ENCODE results near the gene SCARB1.

Gene SCARB1

GRCh38 chr12:124743479-124744272 lies 120.0 kb downstream of the SCARB1 start:
- no peaks in the 10 kb centered on the region for H3K36me3 ChIP-seq (replicated peaks in 1 of 2; ENCODE audit: control insufficient read depth in 2 of 2, insufficient read depth in 2 of 2, low read length in 2 of 2)
- H3K27ac ChIP-seq (replicated peaks; ENCODE audit: low read length): no peak overlapping the region
- no peak overlapping the region for H2BK120ac ChIP-seq (ENCODE audit: low read depth, low read length)
- H3K4me2 ChIP-seq (ENCODE audit: insufficient read depth, low read length, poor library complexity, severe bottlenecking): no peak overlapping the region
- no CpG with 5 or more reads among the region's 18 CpGs for WGBS, 2 donors (ENCODE audit: extremely low coverage in 2 of 2, insufficient read length in 2 of 2, insufficient replicate concordance in 1 of 2)
- H2BK5ac ChIP-seq (ENCODE audit: low read length): no peak overlapping the region
- H4K8ac ChIP-seq (ENCODE audit: low read depth, low read length): no peak overlapping the region
- H4K91ac ChIP-seq (ENCODE audit: low read depth, low read length, poor library complexity): no peak overlapping the region
- DNase-seq (ENCODE audit: low spot score): no peak
- peaks cover 0 to 11% (median 0%) of the 10 kb centered on the region in 3 experiments for H3K27me3 ChIP-seq (ENCODE audit: control insufficient read depth in 3 of 3, insufficient read depth in 3 of 3, low read depth in 1 of 3, low read length in 3 of 3)
- H3K14ac ChIP-seq (ENCODE audit: low read length): no peak overlapping the region
- H2BK15ac ChIP-seq (ENCODE audit: low read length): peak overlapping the region; percentile 25
- no peak overlapping the region for H3K4ac ChIP-seq (ENCODE audit: low read length)
- peaks cover 5 to 9% of the 10 kb centered on the region in 2 donors for H3K9me3 ChIP-seq (replicated peaks in 1 of 2; ENCODE audit: control insufficient read depth in 2 of 2, insufficient read depth in 1 of 2, low read depth in 1 of 2, low read length in 2 of 2)
- no peak overlapping the region for H2AFZ ChIP-seq (ENCODE audit: low read length)
- no peak overlapping the region for H2BK12ac ChIP-seq (ENCODE audit: low read length)
- peaks cover 8 to 22% of the 10 kb centered on the region in 2 donors for H3K4me1 ChIP-seq (ENCODE audit: control insufficient read depth in 2 of 2, insufficient read depth in 1 of 2, low read depth in 1 of 2, low read length in 2 of 2)
- no peak overlapping the region for H3K4me3 ChIP-seq (ENCODE audit: low read length in 2 of 2)
- no peak overlapping the region for H2AK5ac ChIP-seq (ENCODE audit: low read depth, low read length)
- no peaks in the 10 kb centered on the region for H3K79me1 ChIP-seq (ENCODE audit: low read depth, low read length)
- H3K18ac ChIP-seq (ENCODE audit: low read length): no peak overlapping the region
- no peak overlapping the region for H3K9ac ChIP-seq (ENCODE audit: low read depth, low read length, poor library complexity)
- no peak overlapping the region for H3K23ac ChIP-seq (ENCODE audit: low read depth, low read length, poor library complexity)

- Histone ChIP-seq H2AFZ (ENCODE audit: low read length) (no peak overlapping the region), H4K8ac (ENCODE audit: low read depth, low read length) (no peak overlapping the region), H3K79me1 (ENCODE audit: low read depth, low read length) (no peaks in the 10 kb centered on the region), H3K14ac (ENCODE audit: low read length) (no peak overlapping the region), H3K36me3 (replicated peaks in 1 of 2; ENCODE audit: control insufficient read depth in 2 of 2, insufficient read depth in 2 of 2, low read length in 2 of 2) (no peaks in the 10 kb centered on the region), H3K4me1 (ENCODE audit: control insufficient read depth in 2 of 2, insufficient read depth in 1 of 2, low read depth in 1 of 2, low read length in 2 of 2) (peaks cover 11 to 21% of the 10 kb centered on the region in 2 donors), H3K23ac (ENCODE audit: low read depth, low read length, poor library complexity) (no peak overlapping the region), H2BK5ac (ENCODE audit: low read length) (no peak overlapping the region), H4K91ac (ENCODE audit: low read depth, low read length, poor library complexity) (no peak overlapping the region), H3K18ac (ENCODE audit: low read length) (peak overlapping the region; percentile 46), H3K9me3 (replicated peaks in 1 of 2; ENCODE audit: control insufficient read depth in 2 of 2, insufficient read depth in 1 of 2, low read depth in 1 of 2, low read length in 2 of 2) (peaks cover 5 to 9% of the 10 kb centered on the region in 2 donors), H3K4ac (ENCODE audit: low read length) (no peak overlapping the region), H3K9ac (ENCODE audit: low read depth, low read length, poor library complexity) (no peak overlapping the region), H3K4me2 (ENCODE audit: insufficient read depth, low read length, poor library complexity, severe bottlenecking) (no peak overlapping the region), H2BK15ac (ENCODE audit: low read length) (peak overlapping the region; percentile 32), H2BK120ac (ENCODE audit: low read depth, low read length) (peak overlapping the region; percentile 14), H3K27me3 (ENCODE audit: control insufficient read depth in 3 of 3, insufficient read depth in 3 of 3, low read depth in 1 of 3, low read length in 3 of 3) (peaks cover 0 to 11% (median 0%) of the 10 kb centered on the region in 3 experiments), H2BK12ac (ENCODE audit: low read length) (no peak overlapping the region), H3K27ac (replicated peaks; ENCODE audit: low read length) (no peak overlapping the region), H3K4me3 (ENCODE audit: low read length in 2 of 2) (no peak overlapping the region), H2AK5ac (ENCODE audit: low read depth, low read length) (peak overlapping the region; percentile 31)
- DNase-seq (ENCODE audit: low spot score): no peak
- no CpG with 5 or more reads among the region's 12 CpGs for WGBS, 2 donors (ENCODE audit: extremely low coverage in 2 of 2, insufficient read length in 2 of 2, insufficient replicate concordance in 1 of 2)
Measured at GRCh38 chr12:124742678-124743077, 121.0 kb downstream of the SCARB1 start.

- Histone ChIP-seq H4K8ac (ENCODE audit: low read depth, low read length) (no peak overlapping the region), H3K23ac (ENCODE audit: low read depth, low read length, poor library complexity) (no peak overlapping the region), H3K27me3 (ENCODE audit: control insufficient read depth in 3 of 3, insufficient read depth in 3 of 3, low read depth in 1 of 3, low read length in 3 of 3) (peaks cover 0 to 11% (median 0%) of the 10 kb centered on the region in 3 experiments), H3K4me3 (ENCODE audit: low read length in 2 of 2) (no peak overlapping the region), H2AK5ac (ENCODE audit: low read depth, low read length) (peak overlapping the region; percentile 31), H4K91ac (ENCODE audit: low read depth, low read length, poor library complexity) (no peak overlapping the region), H2BK12ac (ENCODE audit: low read length) (no peak overlapping the region), H3K36me3 (replicated peaks in 1 of 2; ENCODE audit: control insufficient read depth in 2 of 2, insufficient read depth in 2 of 2, low read length in 2 of 2) (no peaks in the 10 kb centered on the region), H3K4ac (ENCODE audit: low read length) (no peak overlapping the region), H3K14ac (ENCODE audit: low read length) (no peak overlapping the region), H3K4me2 (ENCODE audit: insufficient read depth, low read length, poor library complexity, severe bottlenecking) (no peak overlapping the region), H2AFZ (ENCODE audit: low read length) (no peak overlapping the region), H3K18ac (ENCODE audit: low read length) (no peak overlapping the region), H3K79me1 (ENCODE audit: low read depth, low read length) (no peaks in the 10 kb centered on the region), H3K4me1 (ENCODE audit: control insufficient read depth in 2 of 2, insufficient read depth in 1 of 2, low read depth in 1 of 2, low read length in 2 of 2) (peaks cover 11 to 23% of the 10 kb centered on the region in 2 donors), H3K9ac (ENCODE audit: low read depth, low read length, poor library complexity) (no peak overlapping the region), H3K9me3 (replicated peaks in 1 of 2; ENCODE audit: control insufficient read depth in 2 of 2, insufficient read depth in 1 of 2, low read depth in 1 of 2, low read length in 2 of 2) (peaks cover 5 to 9% of the 10 kb centered on the region in 2 donors), H2BK5ac (ENCODE audit: low read length) (no peak overlapping the region), H3K27ac (replicated peaks; ENCODE audit: low read length) (no peak overlapping the region), H2BK120ac (ENCODE audit: low read depth, low read length) (peak overlapping the region; percentile 14), H2BK15ac (ENCODE audit: low read length) (no peak overlapping the region)
- no CpG with 5 or more reads among the region's 12 CpGs for WGBS, 2 donors (ENCODE audit: extremely low coverage in 2 of 2, insufficient read length in 2 of 2, insufficient replicate concordance in 1 of 2)
- no peak for DNase-seq (ENCODE audit: low spot score)
Measured at GRCh38 chr12:124742111-124742510, 121.6 kb downstream of the SCARB1 start.

GRCh38 chr12:124741211-124741610 lies 122.5 kb downstream of the SCARB1 start:
- Histone ChIP-seq H2BK15ac (ENCODE audit: low read length) (no peak overlapping the region), H2BK120ac (ENCODE audit: low read depth, low read length) (no peak overlapping the region), H3K27ac (replicated peaks; ENCODE audit: low read length) (no peak overlapping the region), H4K91ac (ENCODE audit: low read depth, low read length, poor library complexity) (no peak overlapping the region), H3K4me3 (ENCODE audit: low read length in 2 of 2) (no peak overlapping the region), H2AK5ac (ENCODE audit: low read depth, low read length) (no peak overlapping the region), H3K23ac (ENCODE audit: low read depth, low read length, poor library complexity) (no peak overlapping the region), H3K4me1 (ENCODE audit: control insufficient read depth in 2 of 2, insufficient read depth in 1 of 2, low read depth in 1 of 2, low read length in 2 of 2) (peaks cover 10 to 24% of the 10 kb centered on the region in 2 donors), H2BK12ac (ENCODE audit: low read length) (no peak overlapping the region), H4K8ac (ENCODE audit: low read depth, low read length) (no peak overlapping the region), H3K4me2 (ENCODE audit: insufficient read depth, low read length, poor library complexity, severe bottlenecking) (no peak overlapping the region), H3K4ac (ENCODE audit: low read length) (no peak overlapping the region), H2AFZ (ENCODE audit: low read length) (no peak overlapping the region), H2BK5ac (ENCODE audit: low read length) (no peak overlapping the region), H3K79me1 (ENCODE audit: low read depth, low read length) (no peaks in the 10 kb centered on the region), H3K36me3 (replicated peaks in 1 of 2; ENCODE audit: control insufficient read depth in 2 of 2, insufficient read depth in 2 of 2, low read length in 2 of 2) (no peaks in the 10 kb centered on the region), H3K18ac (ENCODE audit: low read length) (no peak overlapping the region), H3K9ac (ENCODE audit: low read depth, low read length, poor library complexity) (no peak overlapping the region), H3K14ac (ENCODE audit: low read length) (no peak overlapping the region), H3K27me3 (ENCODE audit: control insufficient read depth in 3 of 3, insufficient read depth in 3 of 3, low read depth in 1 of 3, low read length in 3 of 3) (peaks cover 0 to 11% (median 0%) of the 10 kb centered on the region in 3 experiments), H3K9me3 (replicated peaks in 1 of 2; ENCODE audit: control insufficient read depth in 2 of 2, insufficient read depth in 1 of 2, low read depth in 1 of 2, low read length in 2 of 2) (peaks cover 5 to 9% of the 10 kb centered on the region in 2 donors)
- WGBS, 2 donors (ENCODE audit: extremely low coverage in 2 of 2, insufficient read length in 2 of 2, insufficient replicate concordance in 1 of 2): no CpG with 5 or more reads among the region's 7 CpGs
- no peak for DNase-seq (ENCODE audit: low spot score)
